GM20431 (cell line): Measurements from ENCODE around the gene HLA-DMA.

Experiments
- in situ Hi-C: fragments of 300-500 bp; cut with MseI, MboI; formaldehyde crosslinking; loops from one replicate; pipeline ENCODE4 v1.15.0; 2020; ENCODE audit warnings: low sequenced_read_pairs; ENCODE audit not compliant: unreplicated experiment

Gene HLA-DMA

DNA sequence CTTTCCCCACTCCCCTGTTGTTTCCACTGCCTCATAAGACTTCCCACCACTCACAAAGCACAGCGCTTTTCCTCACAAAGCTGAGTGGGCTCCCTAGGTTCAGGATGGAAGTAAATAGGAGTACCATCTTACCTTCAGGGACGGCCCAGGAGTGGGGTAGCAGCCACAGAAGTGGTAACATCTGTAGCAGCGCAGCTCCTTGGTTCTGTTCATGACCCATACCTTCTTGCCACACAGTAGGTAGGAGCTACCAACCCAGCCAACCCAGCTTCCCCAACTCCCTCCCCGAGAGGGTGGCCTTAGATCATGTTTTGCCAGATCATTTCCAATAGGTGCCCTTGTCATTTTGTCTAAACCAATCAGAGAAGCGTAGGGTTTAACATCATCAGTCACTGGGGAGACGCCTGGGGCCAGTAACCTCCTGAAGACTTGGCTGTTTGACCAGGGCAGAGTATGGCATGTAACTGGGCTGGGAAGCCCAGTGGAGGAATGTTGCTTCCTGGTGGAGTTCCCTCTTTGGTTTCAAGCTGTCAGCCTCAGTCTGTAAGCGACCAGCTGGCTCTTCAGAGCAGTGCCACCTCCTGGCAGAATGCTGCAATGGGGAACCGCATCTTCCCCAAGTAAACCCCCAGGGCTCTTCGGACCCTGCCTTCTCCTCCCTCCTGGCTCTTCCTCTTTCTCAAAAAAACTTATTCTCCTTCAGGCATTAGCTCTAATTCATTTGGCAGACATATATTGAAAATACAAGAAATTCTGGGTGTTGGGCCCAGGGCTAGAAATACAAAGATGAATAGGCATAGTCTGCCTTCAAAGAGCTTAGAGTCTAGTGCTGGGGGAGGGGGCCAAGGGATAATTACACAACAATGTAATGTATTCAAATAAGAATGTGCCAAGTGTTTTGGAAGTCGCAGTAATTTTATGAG is at the start of gene HLA-DMA:
HLA-DMA (minus strand) TSS at position 281 of the 923 bp plus-strand sequence; CDS start at position 220, 61 bp downstream.
- in situ Hi-C loops, result no loop called here

DNA sequence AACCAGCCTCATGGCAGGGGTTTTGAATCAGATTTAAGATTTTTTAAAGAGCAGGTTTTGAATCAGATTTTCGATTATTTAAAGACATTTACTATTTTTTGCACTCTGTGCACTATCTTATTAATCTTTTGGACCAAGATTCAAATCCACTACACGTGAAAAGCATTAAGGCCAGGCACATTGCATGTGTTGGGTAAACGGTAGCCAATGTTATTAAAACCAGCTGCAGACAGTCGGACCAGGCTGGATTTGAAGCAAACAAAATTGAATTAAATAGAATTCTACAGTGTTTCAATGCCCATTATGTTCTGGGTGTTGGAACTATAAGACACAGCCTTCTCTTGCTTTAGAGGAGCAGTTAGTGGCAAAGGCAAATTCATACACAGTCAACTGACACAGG is 48.8 kb upstream of the HLA-DMA start:
- in situ Hi-C loops, result loop anchor here (10.0 kb wide), 1 partner anchor 83 kb away; no protein-coding TSS in a partner anchor

DNA sequence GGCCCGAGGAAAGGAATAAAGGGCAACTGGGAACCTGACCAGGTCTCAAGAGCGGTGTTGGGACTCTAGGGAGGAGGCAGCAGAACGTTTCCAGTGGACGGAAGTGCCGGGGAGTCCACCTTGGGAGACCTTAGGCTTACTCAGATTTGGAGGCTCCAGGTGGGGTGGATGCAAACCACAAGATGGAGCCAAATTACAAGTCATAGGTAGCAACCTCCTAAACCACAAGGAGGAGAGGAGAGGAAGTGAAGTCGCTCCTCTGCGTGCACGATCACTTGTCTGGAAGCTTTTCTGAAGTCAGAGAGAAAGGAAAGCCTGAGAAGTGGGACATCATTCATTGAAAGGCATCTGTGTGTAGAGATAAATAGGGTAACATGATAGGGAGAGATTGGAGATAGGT is 47.2 kb upstream of the HLA-DMA start:
- in situ Hi-C loops, result loop anchor here (10.0 kb wide), 1 partner anchor 85 kb away; no protein-coding TSS in a partner anchor

DNA sequence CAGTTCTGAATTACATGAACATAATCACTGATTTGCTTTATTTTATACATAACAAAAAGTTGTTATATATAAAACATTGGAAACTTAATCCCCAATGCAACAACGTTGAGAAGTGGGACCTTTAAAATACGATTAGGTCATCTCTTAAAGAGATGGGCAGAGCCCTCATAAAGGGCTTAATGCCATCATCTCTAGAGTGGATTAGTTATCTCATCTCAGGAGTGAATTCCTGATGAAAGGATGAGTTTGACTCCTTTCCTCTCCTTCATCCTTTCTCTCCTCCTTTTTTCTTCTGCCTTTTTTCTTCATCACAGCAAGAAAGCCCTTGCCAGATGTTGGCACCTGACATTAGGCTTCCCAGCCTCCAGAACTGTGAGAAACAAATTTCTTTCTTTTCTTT is 42.6 kb upstream of the HLA-DMA start:
- in situ Hi-C loops, result no loop called here

DNA sequence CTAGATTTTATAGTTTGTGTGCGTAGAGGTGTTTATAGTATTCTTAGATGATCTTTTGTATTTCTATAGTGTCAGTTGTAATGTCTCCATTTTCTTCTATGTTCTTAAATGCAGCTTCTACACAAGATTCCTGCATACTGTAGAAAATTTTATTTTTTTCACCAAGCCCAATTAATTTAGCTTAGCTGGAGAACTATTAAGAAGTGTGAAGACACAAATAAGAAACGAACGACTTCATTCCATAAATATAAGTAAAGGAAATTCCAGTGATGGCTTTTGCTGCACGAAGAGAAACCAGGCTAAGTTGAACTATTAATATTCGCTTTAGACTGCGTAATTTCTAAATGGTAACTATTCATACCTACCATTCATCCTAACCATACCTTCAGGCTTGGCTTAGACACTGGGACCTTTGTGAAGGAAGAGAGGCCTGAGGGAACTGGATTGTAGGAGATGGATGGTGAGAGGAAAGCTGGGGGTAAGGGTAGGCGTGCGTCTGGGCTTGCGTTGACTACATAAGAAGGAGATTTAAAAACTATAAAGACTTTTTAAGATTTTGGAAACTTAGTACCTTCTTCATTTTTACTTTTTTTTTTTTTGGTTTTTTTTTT is 40.6 kb upstream of the HLA-DMA start:
- in situ Hi-C loops, result no loop called here

DNA sequence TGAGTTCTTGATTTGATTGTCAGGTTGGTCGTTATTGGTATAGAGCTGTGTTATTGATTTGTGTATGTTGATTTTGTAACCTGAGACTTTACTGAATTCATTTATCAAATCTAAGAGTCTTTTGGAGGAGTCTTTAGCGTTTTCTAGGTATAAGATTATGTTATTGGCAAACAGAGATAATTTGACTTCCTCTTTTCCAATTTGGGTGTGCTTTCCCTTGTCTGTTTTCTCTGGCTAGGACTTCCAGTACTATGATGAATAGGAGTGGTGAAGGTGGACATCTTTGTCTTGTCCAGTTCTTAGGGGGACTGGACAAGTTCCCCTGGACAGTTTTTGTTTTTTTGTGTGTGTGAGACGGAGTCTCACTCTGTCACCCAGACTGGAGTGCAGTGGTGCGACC is 39.1 kb upstream of the HLA-DMA start:
- in situ Hi-C loops, result no loop called here

DNA sequence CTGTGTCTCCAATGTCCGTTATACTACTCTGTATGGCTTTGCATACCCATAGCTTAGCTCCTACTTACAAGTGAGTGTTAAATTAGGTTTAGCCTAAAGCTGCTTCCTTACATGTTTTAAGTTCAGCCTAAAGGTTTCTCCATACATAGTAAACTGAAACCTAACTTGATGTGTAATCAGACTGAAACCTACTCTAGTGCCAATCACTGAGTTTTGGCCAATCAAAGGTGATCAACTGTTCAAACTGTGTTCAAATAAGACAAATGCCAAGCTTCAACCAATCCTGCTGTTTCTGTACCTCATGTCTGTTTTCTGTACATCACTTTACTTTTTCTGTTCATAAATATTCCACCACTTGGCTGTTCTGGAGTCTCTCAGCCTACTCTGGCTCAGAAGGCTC is 36.5 kb upstream of the HLA-DMA start:
- in situ Hi-C loops, result loop anchor here (10.0 kb wide), 2 partner anchors 55 to 105 kb away; no protein-coding TSS in a partner anchor

DNA sequence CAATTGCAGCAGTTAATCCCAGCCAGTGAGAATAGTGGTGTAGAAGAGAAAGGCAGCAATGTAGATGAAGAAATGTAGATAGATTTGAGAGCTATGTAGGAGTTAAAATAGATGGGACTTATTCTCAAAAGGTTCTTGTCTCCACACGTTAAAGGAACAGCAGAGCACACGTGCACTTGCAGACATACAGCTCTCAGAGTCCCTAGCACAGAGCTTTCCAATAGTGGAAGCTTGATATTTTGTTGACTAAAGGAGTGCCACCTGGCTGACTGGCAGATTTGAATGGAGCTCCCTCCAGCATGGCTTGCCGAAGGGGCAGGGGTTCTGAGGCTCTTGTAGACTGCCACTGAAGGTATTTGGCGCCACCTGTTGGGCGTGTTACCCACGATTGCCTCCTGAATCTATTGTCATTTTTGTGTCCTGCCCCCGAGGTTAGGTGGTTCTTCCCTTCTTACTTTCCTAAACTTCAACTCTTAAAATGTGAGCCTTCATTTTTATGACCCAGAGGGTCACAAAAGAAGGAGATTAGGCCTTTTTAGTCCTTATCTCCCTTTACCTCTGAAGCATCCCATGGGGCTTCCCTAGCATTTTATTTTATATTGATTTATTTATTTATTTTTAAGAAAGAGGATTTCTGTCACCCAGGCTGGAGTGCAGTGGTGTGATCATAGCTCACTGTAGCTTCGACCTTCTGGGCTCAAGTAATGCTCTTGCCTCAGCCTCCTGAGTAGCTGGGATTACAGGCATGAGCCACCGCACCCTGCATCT is 31.9 kb upstream of the HLA-DMA start:
- in situ Hi-C loops, result loop anchor here (10.0 kb wide), 2 partner anchors 50 to 100 kb away; no protein-coding TSS in a partner anchor

DNA sequence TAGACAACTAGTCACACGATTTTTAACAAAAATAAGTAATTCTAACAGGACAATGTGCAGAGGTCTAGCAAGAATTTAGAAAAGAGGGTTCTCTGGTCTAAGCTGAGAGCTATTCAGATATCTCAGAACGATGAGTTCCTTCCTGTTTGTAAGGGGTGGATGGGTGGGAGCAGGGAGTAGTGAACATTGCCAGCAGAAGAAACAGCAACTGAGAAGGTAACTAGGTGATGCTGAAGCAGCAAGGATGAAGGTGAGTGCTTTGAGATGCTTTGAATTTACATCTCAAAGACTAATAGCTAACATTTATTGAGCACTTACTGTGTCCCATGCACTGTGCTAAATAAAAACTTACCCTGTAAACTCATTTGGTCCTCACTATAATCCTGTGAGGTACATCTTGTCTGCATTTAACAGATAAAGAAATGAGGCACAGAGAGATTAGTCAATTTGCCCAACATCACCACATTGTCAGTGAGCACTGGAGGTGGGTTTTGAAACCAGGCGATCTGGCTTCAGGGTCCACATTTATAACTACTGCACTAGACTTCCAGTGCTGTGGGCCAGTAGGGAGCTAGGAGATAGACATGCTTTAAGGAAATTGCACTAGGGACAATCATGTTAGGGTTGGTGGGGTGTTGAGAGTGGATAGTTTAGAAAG is 31.2 kb upstream of the HLA-DMA start:
- in situ Hi-C loops, result loop anchor here (10.0 kb wide), 2 partner anchors 49 to 99 kb away; no protein-coding TSS in a partner anchor

DNA sequence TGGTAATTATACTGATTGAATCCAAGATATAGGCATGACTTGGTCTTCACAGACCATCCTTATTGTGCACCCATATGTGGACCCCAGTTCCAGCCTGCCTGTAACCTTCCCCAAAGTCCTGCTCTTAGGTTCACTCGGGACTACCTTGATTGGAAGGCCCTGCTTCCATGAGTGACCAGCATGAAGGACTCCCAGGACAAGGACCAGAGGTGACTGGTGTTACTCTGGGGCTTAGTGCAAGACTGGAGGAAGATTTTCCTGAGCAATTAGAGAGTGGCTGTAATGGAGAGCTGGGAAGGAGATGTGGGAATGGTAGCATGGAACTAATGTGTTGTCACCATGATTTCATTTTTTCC is 30.6 kb upstream of the HLA-DMA start:
- in situ Hi-C loops, result loop anchor here (10.0 kb wide), 2 partner anchors 49 to 99 kb away; no protein-coding TSS in a partner anchor

DNA sequence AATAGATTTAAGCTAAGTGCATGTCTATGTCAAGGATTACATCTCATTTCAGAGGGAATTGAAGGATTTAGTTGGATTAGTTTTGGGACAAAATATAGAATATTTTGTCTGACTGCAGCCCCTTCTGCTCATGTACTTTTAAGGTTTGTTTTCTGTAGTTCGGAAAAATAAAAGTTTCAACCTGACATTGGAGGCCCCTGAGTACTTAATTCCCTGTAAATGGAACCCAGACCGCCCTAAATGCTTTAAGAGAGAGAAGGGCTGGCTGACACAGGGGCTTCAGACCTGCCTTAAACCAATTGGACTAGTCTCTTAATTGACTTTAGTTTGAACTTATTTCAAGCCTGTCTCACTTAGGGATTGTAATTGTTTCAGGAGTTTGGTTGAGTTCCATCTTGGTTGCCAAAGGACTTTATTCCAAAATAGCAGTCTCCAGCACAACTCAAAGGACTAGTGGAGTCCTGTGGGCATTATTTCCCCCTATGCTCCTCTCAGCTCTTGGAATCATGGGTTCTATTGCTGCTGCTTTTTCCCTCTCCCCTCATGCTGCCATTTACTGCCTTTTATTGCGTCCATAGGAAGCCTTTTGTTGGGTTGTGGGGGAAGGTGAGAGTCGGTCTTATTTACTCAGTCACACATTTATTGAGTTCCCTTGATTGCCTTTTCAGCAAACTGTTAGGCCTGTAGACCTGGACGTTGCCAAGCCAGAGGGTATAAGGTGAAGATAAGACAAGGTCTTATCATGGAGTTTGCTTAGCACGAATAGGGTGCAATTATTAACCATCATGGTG is 30.0 kb upstream of the HLA-DMA start:
- in situ Hi-C loops, result loop anchor here (10.0 kb wide), 2 partner anchors 48 to 98 kb away; no protein-coding TSS in a partner anchor

DNA sequence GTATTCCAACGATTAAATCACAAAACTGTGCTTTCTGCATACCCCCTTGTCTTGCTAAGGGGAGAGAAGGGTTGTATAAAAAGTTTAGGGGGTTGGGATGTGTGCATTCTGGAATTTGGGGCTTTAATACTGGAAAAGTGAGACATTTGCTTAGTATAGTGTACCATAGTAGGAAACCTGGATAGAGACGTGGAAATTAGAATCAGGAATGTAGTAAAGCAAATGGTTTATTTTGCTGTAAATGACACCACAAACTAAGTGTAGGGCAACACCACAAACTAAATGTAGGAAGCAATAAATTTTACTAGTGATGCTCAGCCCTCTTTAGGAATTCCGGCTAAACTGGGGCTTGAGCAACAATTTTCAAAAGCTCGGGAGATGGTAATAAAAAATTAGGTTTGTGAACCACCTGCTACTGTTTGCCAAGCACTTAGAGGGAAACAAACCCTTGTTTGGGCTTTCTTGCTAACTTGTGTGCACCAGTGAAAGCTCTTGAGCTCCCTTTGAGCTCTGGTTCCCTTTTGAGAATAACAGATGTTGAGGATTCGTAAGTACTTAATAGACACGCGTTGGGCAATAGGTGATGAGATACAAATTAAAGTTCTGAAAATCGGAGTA is 29.3 kb upstream of the HLA-DMA start:
- in situ Hi-C loops, result loop anchor here (10.0 kb wide), 2 partner anchors 47 to 97 kb away; no protein-coding TSS in a partner anchor

DNA sequence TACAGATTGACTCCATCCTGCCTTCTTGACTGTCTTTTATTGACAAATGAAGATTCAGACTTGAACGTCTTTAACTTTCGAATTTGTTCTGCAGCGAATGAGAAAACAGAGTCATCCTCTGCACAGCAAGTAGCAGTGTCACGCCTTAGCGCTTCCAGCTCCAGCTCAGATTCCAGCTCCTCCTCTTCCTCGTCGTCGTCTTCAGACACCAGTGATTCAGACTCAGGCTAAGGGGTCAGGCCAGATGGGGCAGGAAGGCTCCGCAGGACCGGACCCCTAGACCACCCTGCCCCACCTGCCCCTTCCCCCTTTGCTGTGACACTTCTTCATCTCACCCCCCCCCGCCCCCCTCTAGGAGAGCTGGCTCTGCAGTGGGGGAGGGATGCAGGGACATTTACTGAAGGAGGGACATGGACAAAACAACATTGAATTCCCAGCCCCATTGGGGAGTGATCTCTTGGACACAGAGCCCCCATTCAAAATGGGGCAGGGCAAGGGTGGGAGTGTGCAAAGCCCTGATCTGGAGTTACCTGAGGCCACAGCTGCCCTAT is 27.7 kb upstream of the HLA-DMA start:
- in situ Hi-C loops, result loop anchor here (10.0 kb wide), 2 partner anchors 46 to 96 kb away; no protein-coding TSS in a partner anchor

DNA sequence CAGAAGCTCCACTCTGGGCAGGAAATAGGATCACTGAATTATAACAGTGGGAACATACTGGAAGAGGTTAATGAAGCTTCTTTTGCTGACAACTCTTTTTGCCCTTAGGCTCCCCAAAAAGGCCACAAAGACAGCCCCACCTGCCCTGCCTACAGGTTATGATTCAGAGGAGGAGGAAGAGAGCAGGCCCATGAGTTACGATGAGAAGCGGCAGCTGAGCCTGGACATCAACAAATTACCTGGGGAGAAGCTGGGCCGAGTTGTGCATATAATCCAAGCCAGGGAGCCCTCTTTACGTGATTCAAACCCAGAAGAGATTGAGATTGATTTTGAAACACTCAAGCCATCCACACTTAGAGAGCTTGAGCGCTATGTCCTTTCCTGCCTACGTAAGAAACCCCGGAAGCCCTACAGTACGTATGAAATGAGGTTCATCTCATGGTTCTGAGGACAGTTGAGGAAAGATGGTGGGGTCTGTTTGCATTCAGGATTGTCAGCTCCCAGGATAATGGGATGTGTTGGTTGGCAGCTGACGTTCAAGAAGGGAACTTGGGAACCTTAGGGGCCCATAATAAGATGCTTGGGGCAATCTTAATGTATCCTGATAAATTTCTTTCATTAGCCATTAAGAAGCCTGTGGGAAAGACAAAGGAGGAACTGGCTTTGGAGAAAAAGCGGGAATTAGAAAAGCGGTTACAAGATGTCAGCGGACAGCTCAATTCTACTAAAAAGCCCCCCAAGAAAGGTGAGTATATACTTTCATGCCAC is 27.0 kb upstream of the HLA-DMA start:
- in situ Hi-C loops, result loop anchor here (10.0 kb wide), 2 partner anchors 45 to 95 kb away; no protein-coding TSS in a partner anchor

DNA sequence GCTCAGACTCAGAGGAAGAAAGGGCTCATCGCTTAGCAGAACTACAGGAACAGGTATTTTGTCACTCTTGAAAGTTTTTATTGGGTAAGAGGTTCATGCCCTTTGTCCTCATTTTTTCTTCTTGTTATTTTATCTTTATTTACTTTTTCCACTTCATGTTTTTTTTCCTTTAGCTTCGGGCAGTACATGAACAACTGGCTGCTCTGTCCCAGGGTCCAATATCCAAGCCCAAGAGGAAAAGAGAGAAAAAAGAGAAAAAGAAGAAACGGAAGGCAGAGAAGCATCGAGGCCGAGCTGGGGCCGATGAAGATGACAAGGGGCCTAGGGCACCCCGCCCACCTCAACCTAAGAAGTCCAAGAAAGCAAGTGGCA is 25.0 kb upstream of the HLA-DMA start:
- in situ Hi-C loops, result no loop called here

DNA sequence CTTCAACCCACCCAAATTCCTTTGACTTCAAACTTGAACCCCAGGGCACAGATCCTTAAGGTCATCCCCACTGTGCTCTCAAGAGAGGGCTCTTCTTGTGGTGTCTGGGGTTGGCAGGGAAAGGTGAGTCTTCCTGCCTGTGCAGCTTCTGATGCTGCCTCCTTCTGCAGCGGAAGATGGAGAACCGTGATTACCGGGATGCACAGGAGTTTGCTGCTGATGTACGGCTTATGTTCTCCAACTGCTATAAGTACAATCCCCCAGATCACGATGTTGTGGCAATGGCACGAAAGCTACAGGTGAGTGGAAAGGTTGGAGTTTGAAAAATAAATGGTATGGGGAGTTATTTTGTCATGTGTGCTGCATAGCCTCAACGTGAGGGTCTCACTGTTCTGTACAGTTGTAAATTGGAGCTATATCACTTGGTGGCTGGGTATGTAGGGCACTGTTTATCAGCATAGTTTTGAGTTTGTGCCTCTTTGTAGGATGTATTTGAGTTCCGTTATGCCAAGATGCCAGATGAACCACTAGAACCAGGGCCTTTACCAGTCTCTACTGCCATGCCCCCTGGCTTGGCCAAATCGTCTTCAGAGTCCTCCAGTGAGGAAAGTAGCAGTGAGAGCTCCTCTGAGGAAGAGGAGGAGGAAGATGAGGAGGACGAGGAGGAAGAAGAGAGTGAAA is 24.5 kb upstream of the HLA-DMA start:
- in situ Hi-C loops, result no loop called here
